Raji (cell line): Measurements from ENCODE around the gene SEC11A.

Experiments used
- POLR2A ChIP-seq: IDR thresholded peaks from 2 replicates; pipeline ENCODE4 v1.6.1; 2011; ENCODE audit warnings: low read depth, low read length, control low read depth; ENCODE audit not compliant: insufficient read depth

SEC11A gene

DNA sequence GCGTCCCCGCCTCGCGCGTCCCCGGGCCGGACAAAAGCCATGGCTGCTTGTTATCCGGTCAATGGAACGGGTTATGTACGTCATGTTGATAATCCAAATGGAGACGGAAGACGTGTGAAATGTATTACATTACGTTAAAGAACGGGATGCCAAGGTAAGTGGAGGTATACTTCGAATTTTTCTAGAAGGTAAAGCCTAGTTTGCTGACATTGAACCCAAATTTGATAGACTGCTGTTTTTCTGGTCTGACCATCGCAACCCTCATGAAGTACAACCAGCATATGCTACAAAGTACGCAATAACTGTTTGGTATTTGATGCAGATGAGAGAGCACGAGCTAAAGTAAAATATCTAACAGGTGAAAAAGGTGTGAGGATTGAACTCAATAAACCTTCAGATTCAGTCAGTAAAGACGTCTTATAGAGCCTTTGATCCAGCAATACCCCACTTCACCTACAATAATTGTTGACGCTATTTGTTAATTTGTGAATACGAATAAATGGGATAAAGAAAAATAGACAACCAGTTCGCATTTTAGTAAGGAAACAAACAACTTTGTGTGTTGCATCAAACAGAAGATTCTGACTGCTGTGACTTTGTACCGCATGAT, 81.6 kb downstream of the SEC11A start:
- no peak for TF ChIP-seq POLR2A

DNA sequence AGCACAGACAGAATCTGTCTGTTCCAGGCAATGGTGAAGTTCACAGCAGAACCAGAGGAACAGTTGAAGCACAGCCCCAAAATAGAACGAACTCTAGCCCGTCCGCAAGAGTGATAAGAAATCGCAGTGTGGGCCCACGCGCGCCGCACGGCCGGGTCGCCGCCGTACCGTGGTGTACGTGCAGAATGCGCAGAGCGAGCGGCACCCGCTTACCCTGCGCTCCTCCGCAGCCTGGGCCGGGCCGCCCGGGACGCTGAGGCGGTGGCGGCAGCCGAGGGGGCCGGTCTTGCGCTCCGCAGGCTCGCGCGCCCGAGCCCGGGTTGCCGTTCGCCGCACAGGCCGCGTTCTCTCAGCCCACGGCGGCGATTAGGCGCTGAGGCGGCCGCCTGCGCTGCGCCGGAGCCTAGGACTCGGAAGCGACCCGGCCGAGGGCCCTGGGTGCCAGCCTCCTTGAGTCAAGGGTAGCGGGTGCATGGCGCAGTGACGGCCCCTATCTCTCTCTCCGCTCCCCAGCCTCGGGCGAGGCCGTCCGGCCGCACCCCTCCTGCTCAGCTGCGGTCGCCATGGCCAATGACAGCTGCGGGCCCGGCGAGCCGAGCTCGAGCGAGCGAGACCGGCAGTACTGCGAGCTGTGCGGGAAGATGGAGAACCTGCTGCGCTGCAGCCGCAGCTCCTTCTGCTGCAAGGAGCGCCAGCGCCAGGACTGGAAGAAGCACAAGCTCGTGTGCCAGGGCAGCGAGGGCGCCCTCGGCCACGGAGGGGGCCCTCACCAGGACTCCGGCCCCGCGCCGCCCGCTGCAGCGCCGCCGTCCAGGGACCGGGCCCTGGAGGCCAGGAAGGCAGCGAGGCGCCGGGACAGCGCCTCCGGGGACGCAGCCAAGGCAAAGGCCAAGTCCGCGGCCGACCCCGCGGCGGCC, 82.4 kb downstream of the SEC11A start:
- TF ChIP-seq POLR2A: no peak

DNA sequence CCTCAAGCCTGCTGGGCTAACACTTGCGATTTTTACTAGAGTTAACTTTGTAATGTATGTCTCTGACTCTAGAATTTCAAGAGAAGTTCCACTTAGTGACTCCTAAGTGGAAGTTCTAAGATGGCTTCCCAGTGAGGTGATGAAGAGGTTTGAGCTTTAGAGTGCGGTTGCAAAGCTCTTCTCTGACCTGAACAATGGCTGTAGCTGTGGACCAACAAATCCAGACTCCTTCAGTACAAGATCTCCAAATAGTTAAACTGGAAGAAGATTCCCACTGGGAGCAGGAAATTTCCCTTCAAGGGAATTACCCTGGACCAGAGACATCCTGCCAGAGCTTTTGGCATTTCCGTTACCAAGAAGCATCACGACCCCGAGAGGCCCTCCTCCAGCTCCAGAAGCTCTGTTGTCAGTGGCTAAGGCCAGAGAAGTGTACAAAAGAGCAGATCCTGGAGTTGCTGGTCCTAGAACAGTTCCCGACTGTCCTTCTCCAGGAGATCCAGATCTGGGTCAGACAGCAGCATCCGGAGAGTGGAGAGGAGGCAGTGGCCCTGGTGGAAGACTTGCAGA, 84.2 kb downstream of the SEC11A start:
- TF ChIP-seq POLR2A: no peak

DNA sequence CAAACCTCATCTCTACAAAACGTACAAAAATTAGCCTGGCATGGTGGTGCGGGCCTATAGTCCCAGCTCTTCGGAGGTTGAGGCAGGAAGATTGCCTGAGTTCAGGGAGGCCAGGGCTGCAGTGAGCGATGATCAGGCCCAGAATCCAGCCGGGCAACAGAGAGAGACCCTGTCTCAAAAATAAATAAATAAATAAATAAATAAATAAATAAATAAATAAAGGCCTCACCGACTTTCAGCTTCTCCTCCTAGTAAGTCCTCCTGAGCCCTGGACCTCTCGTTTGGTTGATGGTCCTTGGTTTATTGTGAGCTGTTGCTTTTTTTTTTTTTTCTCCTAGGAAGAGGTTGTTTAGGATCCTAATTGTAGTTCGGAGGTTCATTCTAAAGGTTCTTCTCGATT, 86.9 kb downstream of the SEC11A start:
- TF ChIP-seq POLR2A: no peak

DNA sequence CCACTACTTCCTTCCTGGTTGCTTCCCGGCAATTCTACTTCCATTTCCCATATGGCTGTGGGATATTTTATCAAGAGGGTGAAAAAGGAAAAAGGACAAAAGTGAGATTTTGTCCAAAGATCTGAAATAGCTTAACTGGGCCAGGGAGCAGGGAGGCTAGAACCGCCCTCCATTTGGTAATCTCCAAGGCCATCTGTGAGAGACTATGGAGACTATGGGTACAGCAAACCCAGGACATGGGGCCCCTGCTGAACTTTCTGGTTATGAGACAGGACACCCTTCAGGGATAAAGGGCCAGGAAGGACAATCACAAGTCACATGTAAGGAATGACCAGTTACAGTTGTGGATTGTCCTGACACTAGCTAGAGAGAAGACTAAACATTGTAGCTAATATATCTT, 90.8 kb downstream of the SEC11A start:
- TF ChIP-seq POLR2A: no peak

DNA sequence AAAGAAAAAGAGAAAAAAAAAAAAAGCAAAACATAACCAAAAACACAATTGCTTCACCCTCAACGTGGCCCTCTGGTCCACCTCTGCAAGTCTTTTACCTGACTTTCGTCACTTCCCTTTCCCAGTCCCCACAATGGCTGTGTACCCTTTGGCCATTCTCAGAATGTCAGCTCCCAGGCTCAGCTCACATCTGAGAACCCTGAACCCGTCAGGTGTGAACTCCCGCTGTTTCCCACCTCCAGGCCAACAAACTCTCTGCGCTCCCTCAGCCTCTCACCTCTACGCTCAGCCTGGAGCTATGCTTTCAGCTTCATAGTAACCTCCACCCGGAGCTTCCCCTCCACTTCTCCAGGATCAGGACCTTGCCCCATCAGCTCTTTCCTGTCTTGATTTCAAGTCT, 91.6 kb downstream of the SEC11A start:
- no peak for TF ChIP-seq POLR2A

DNA sequence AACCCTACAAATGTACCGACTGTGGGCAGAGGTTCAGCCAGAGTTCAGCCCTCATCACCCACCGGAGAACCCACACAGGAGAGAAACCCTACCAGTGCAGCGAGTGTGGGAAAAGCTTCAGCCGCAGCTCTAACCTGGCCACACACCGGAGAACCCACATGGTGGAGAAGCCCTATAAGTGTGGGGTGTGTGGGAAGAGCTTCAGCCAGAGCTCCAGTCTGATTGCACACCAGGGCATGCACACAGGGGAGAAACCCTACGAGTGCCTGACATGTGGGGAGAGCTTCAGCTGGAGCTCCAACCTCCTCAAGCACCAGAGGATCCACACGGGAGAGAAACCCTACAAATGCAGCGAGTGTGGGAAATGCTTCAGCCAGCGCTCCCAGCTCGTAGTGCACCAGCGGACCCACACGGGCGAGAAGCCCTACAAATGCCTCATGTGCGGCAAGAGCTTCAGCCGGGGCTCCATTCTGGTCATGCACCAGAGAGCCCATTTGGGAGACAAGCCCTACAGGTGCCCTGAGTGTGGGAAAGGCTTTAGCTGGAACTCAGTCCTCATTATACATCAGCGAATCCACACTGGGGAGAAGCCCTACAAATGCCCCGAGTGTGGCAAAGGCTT, 94.5 kb downstream of the SEC11A start:
- TF ChIP-seq POLR2A: no peak

DNA sequence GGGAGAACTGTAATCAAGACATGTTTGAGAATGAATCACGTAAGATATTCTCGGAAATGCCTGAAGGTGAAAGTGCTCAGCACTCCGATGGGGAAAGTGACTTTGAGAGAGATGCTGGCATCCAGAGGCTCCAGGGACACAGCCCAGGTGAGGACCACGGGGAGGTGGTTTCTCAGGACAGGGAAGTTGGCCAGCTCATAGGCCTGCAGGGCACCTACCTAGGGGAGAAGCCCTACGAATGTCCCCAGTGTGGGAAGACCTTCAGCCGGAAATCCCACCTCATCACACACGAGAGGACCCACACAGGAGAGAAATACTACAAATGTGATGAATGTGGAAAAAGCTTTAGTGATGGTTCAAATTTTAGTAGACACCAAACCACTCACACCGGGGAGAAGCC, 95.3 kb downstream of the SEC11A start:
- no peak for TF ChIP-seq POLR2A
